PC-9 (cell line): Measurements from ENCODE around the gene ALDH6A1.

Experiments
- EZH2 ChIP-seq: fragments of 200-600 bp; sonication (generic); IDR thresholded peaks from 2 replicates; pipeline ENCODE4 v1.8.0; 2017; ENCODE audit warnings: antibody characterized with exemption, low read depth
- TF ChIP-seq, protein P1 (sequence below): fragments of 200-600 bp; sonication (generic); conservative IDR thresholded peaks from 2 replicates; pipeline ENCODE4 v1.6.1; 2017; ENCODE audit warnings: mixed run types, antibody characterized with exemption, mild to moderate bottlenecking, moderate library complexity

DNA sequence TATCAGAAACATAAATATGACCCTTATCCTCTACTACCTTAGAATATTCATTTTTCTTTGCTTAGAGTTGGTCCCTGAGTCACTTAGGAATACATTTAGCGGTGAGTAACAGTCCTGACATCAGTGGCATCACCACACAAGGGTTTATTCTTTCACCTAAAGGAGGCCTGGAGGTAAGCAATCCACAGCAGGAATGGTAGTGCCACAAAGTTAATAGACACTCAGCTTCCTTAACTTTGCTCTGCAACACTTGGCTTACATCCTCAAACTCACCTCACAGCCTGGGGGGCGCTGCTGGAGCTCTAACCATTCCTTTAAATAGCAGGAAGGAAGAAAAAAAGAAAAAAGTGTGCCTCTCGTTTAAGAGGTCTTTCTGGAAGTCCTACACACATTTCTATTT, 36.0 kb downstream of the ALDH6A1 start:
- TF ChIP-seq, protein P1, sequence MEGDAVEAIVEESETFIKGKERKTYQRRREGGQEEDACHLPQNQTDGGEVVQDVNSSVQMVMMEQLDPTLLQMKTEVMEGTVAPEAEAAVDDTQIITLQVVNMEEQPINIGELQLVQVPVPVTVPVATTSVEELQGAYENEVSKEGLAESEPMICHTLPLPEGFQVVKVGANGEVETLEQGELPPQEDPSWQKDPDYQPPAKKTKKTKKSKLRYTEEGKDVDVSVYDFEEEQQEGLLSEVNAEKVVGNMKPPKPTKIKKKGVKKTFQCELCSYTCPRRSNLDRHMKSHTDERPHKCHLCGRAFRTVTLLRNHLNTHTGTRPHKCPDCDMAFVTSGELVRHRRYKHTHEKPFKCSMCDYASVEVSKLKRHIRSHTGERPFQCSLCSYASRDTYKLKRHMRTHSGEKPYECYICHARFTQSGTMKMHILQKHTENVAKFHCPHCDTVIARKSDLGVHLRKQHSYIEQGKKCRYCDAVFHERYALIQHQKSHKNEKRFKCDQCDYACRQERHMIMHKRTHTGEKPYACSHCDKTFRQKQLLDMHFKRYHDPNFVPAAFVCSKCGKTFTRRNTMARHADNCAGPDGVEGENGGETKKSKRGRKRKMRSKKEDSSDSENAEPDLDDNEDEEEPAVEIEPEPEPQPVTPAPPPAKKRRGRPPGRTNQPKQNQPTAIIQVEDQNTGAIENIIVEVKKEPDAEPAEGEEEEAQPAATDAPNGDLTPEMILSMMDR = no peak; the same call in 1 of the 2 replicates
- TF ChIP-seq EZH2 = no peak
